ENCODE results near the gene SLC48A1.
A peak's percentile ranks its signal among the peaks of the same experiment; 100 is the strongest.
"Not testable (repeated sequence)": the region's sequence is repeated elsewhere in the genome, so short reads cannot be mapped to it uniquely, and the experiment has no call there.

SLC48A1 gene

DNA sequence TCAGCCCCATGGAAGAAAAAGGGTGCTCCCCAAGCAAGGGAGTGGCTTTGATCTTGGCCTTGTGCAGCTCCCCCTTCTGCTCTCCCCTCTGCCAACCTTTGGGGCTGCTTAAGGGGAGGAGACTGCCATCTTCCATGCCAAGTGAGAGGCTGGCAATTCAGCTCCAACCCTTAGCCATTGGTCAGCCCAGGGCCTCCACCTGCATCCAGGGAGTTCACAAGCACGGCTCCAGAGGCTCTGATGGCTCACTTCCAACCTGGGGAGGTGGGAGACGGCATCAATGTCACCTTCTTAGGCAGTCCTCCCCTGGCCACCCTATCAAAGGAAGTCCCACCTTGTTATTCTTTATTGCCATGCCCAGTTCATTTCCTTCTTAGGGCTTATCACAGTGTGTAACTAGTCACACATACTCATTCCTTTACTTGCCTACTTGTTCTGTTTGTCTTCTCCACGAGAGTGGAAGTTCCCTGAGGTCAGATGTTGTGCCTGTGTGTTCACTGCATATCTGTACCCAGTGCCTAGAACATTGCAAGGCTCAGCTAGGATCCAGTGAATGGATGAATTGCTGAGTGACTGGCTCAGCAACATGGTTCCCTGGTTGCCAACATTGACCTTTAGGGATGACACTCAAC is 41.6 kb downstream of the SLC48A1 start:
- FAIRE-seq: no peak

- not testable (repeated sequence) for FAIRE-seq
Observed at GRCh38 chr12:47815447-47815846, 42.4 kb downstream of the SLC48A1 start.

DNA sequence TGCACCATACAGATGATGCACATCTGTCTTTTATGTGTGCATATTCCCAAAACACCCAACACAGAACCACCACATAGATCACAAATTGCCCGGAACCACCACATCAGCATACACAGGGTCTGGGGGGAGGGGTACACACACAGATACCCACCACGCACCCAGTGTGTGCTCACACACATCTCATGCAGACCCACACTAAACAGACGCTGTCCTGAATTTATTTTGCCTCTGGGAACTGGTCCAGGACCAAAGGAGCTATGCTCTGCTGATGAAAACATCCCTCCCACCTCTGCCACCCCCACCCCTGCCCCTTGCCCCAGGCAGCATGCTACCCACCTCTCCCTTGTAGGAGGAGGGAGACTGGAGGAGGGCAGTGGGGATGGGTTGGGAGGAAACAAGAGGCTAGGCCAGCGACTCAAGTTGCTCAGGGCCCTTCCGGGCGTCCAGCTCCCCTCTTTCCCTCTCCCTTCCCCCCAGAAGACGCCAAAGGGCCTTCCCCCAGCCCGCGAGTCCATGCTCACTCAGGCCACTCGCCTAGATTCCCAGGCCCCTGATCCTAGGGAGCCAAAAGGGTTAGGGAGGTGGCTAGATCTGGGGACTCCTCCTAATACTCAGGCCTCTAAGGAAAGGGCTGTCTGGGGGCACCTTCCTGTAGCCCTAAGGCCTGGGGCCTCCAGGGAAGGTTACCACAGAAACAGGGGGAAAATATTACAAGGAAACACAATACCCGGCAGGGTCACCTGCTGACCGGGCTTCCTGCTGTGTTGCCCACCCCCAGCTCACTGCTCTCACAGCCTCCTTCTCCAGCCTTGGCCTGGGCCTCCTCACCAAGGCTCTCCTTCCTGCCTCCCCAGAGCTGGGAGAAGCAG is 43.6 kb downstream of the SLC48A1 start:
- no peak for FAIRE-seq

- FAIRE-seq: no peak
Observed at GRCh38 chr12:47817272-47818006, 44.4 kb downstream of the SLC48A1 start.

DNA sequence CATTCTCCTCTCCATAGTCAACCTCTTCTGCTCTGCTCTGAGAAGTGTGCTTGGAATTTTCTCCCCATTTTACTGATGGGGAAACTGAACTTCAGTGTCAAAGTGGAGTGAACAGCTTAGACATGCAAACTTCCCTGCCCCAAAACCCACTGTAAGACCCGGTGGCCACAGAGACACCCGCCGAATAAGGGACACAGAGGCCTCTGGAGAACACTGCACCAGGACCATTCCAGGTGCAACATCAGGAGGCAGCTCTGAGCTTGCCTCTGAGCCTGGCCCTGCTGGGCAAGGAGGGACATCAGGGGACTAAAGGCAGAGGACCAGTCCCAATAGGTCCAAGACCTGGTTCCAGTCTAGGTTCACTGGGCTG is 45.0 kb downstream of the SLC48A1 start:
- FAIRE-seq: no peak

DNA sequence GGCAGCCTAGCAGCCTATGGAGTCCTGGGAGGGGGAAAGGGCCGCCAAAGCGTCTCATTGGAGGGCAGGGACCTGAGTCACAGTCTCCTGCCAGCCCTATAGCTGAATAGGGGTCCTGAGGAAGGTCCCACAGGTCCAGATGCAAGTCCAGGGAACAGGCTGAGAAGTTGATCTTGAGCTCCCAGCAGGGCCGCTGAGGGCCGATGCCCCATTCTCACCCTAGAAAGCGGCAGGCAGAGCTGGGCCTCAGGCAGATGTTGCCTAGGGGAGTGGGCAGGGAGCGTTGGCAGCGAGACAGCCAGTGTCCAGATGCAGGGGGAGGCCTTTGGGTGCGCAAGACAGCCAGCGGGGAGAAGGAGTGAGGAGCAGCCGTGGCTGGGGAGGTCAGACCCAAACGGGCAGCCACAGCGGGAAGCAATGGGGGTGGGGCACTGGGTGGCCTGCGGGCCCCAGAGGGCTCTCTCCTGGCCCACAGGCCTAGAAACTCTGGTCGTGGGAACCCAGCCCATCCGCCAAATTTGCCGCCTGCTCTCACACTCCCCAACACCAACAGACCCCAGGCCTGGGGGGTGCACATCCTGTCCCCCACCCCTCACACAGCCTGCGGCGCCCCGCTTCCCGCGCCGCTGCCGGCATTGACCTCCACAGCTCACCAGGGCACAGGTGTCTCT is 45.6 kb downstream of the SLC48A1 start:
- peak; percentile 13 for FAIRE-seq

GRCh38 chr12:47819138-47819895 is 46.3 kb downstream of the SLC48A1 start:
- no peak for FAIRE-seq

DNA sequence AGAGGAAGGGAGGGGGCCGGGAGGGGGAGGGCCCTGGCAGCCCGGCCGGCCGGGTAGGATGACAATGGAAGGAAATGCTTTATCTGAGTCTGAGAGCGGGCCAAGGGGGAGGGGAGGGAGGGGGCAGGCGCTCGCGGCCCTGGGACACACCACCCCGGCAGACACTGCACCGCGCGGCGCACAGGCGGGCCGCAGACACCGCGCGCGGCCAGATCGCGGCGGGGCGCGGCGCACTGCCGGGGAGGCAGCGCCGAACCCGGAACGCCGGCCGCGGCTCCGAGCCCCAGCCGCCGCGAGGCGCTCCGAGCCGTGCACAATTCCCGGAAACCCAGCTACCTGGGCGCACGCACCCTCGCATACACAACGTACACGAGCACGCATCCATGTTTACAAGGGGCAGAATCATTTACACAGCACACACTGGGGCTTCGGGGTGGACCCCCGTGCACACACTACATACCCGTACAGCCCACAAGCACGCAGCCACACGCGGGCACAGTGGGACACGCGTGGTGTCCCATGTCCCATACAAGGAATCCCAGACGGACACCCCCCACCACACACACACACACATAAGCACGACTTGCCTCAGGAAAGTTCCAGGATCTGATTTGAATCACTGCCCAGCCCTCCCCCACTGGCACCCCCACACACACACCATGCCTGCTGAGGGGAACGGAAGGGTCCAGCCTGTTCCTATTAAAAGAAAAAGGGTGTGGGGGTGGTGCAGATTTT is 47.0 kb downstream of the SLC48A1 start, which contains the start of gene HDAC7:
Gene HDAC7, minus strand, starts transcription at position 8 of the 735 bp plus-strand sequence. CDS start 118 bp downstream, outside the sequence.
- FAIRE-seq: no peak

DNA sequence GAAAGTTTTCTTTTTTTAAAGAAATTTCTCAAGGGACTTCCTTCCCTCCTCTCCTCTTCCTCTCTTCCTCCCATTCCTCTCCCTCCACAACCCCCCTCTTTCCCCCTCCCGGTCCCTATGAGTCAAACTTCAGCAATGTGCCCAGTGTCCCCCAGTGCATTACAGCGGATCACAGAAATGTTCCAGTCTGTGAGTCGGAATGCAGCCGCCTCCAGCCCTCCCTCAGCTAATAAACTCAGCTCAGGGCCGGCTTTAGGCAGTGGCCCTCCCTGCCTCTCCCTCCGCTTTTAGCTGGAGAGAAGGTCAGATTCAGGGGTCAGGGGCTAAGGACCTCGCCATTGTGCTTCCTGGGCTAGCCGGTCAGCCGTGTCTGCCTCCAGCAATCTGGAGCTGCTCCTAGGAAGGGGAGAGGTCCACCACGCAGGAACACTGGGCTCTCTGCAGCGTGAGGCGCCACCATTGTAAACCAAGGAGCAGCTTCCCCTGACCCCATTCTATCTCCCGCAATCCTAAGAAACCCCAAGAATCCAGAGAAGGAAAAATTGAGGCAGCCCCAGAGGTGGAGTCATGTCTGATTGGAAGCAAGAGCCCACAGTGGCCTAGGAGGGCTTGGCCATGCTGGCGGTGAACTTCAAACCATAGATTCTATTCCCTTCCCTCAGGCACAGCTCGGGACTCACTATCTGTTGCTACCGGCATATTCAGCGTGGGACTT is 47.8 kb downstream of the SLC48A1 start:
- FAIRE-seq: peak; percentile 95

DNA sequence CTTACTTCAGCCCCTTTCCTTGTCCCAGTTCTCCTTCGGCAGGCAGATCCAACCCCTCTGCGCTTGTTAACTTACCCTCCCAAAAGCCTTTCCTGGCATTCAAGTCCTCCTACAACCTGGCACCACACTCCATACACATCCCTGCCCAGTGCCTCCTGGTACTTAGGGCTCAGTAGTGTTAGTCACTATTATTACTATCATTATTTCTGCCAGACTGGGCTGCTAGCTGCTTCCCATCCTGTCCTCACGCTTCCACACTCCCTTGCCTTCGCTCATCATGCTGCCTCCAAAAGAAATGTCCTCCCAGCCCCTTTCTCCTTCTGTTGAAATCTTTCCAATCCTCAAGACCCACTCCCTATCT is 48.3 kb downstream of the SLC48A1 start:
- no peak for FAIRE-seq

DNA sequence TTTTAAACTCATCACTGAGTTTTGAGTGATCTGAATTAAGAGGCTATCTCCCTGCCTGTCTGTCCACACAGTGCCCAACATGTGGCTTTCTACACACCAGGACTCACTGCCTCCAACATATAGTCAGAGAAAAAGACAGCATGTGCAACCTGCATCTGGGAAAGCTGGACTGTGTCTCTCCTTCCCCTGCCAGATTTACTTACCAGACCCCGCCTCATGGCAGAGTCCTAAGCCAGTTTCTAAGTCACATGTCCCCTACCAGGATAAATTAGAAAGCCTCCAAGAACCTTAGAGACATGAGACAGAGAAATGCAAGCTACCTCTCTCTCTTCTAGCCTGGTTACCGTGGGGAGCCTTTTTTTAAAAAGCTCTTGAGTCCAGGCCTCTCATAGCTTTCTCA is 49.4 kb downstream of the SLC48A1 start:
- FAIRE-seq: no peak

DNA sequence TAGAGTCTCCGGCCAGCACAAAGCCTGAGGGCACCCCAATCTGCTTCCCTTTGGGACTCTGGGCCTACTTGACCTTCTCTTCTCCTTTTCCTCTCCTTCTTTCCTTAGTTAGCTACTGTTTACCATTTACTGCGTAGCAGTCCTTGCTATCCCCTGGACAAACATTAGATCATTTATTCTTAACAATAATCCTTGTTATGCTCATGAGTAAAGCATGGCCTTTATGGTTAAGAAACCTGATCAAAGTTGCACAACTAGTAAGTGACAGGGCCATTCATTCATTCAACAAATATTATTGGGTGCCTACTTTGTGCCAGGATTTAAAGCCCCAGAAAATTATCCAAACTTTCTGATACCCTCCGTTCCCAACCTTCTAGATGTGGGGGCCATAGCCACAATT is 49.8 kb downstream of the SLC48A1 start:
- FAIRE-seq: no peak

DNA sequence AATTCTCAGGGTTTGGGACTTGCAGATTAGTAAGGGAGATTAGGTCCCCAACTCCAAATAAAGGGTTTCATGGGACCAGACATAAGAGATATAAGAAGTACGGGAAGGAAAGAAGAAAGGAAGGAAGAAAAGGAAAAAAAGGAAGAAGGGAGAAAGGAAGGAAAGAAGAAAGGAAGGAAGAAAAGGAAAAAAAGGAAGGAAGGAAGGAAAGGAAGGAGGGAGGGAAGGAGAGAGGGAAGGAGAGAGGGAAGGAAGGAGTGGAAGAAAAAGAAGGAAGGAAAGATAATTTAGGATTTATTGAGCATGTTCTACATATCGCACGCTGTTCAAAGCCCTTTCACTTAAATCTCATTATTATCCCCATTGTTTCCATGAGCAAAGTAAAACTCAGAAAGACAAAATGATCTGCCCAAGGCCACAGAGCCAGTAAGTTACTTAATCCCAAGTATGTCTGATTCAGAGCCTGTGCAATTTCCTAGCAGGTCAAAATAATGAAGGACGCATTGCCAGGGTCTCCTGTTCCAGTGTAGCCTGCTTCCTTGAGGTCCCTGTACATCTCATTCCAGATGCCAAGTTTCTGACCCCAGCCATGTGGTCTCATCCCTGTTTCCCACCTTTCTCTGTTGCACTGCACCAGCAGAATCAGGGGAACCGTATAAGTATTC is 50.5 kb downstream of the SLC48A1 start:
- FAIRE-seq: no peak

DNA sequence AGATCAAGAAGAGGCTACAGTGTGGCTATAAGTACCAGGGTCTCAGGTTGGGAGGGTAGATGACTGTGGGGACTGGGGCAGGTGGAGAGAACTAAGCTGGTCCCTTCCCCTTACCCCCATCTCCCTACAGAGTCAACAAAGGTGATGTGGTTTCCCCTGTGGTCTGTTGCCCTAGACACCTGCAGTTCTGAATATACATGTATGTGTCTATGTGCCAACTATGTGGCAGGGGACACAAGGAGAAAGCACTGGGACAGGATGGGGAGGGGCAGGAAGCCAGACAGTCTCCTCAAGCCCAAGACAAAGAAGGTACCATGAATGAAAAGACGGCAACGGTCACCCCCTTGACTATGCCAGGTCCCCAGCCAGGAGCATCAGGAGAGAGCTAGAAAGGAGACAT is 51.2 kb downstream of the SLC48A1 start:
- no peak for FAIRE-seq

DNA sequence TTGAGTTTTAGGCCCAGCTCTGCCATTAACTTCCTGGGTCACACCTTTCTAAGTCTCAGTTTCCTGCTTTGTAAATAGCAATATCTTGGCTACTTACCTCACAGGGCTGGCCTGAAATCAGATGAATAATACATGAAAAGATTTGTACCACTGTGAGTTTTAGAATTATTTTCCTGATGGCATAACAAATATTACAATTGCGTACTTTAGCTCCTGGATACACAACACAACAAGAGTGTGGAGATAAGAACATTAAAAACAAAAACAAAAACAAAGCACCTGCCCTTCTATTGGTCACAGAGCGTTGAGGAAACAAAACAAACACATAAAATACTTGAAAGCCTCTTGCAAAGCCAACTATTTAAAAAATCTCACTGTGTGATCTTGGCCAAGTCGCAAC is 51.6 kb downstream of the SLC48A1 start:
- no peak for FAIRE-seq

- no peak for FAIRE-seq
Observed at GRCh38 chr12:47825173-47825639, 52.2 kb downstream of the SLC48A1 start.

GRCh38 chr12:47828008-47828975 is 55.3 kb downstream of the SLC48A1 start:
- FAIRE-seq: no peak

- FAIRE-seq: no peak
Observed at GRCh38 chr12:47828976-47829482, 56.0 kb downstream of the SLC48A1 start.

- no peak for FAIRE-seq
Observed at GRCh38 chr12:47829584-47829983, 56.5 kb downstream of the SLC48A1 start.

All from G401.6 (cell line).